Psoas muscle (tissue), 8 donors: ENCODE results near the gene OR52W1. TPM values are rescaled to one million over a fixed set of nuclear protein-coding genes. Genes with fewer than 3 reads are reported as not detected.

ENCODE experiments used
- ATAC-seq, 4 donors: fragments of 200-7000 bp; cut with Tn5 transposase; one replicate each; pipeline ENCODE4 v1.9.1; 2020; ENCODE audit warnings: moderate library complexity in 3 of 4, mild to moderate bottlenecking in 2 of 4
- DNase-seq, 2 donors: peaks; one replicate each; pipeline ENCODE4 v3.0.0-alpha.2; 2020
- H3K27ac ChIP-seq: fragments of 200-600 bp; one replicate; pipeline ENCODE4 v1.8.0; 2022
- H3K27me3 ChIP-seq, 3 donors: fragments of 200-600 bp in 1 of 3; one replicate each; pipeline versions ENCODE4 v1.6.1 to v1.8.0; 2013 to 2022; ENCODE audit warnings: low read length in 2 of 3, mild to moderate bottlenecking in 2 of 3, moderate library complexity in 1 of 3; ENCODE audit not compliant: insufficient read depth in 3 of 3
- H3K36me3 ChIP-seq, 2 donors: fragments of 200-600 bp in 1 of 2; one replicate each; pipeline versions ENCODE4 v1.6.1 to v1.8.0; 2013 to 2022; ENCODE audit warnings: low read depth in 1 of 2, mild to moderate bottlenecking in 1 of 2, moderate library complexity in 1 of 2; ENCODE audit not compliant: insufficient read depth in 1 of 2
- H3K4me1 ChIP-seq: fragments of 200-600 bp; one replicate; pipeline ENCODE4 v1.8.0; 2022
- H3K4me3 ChIP-seq: fragments of 200-600 bp; one replicate; pipeline ENCODE4 v1.8.0; 2022; ENCODE audit warnings: mild to moderate bottlenecking
- H3K9me3 ChIP-seq: fragments of 200-600 bp; one replicate; pipeline ENCODE4 v1.8.0; 2022
- WGBS, 3 donors: extraction: QIAGEN DNeasy Blood & Tissue Kit; methylation state at CpG; one replicate each; pipeline versions ENCODE4 v1.1.6 to v1.1.7; 2013; 5-methylcytosine and 5-hydroxymethylcytosine counted together
- intact Hi-C, 2 donors: fragments of 100-400 bp; cut with DNase I; formaldehyde crosslinking; loops; one replicate each; pipeline versions ENCODE4 v1.11.0 to v1.14.2; 2022
- polyA plus RNA-seq, 3 donors: library from polyadenylated mRNA; stranded (reverse); fragments of 200-250 nt; gene quantifications; one replicate each; pipeline ENCODE4 v1.2.3, GENCODE V29; 2013
- total RNA-seq, 4 donors: library from RNA; stranded (reverse); fragmentation: NEBNext Ultra II Directional in 2 of 4; extraction: Animal tissue kit (Norgen Biotek cat#: 25700) in 2 of 4; gene quantifications; one replicate each; pipeline versions ENCODE4 v1.2.1 to v1.2.4, GENCODE V29; 2021 to 2023
- TF ChIP-seq, protein P1 (sequence below): fragments of 200-600 bp; IDR thresholded peaks from one replicate; pipeline ENCODE4 v1.8.0; 2022; ENCODE audit warnings: antibody characterized with exemption
- donor health status: healthy with polysubstance abuse.
- donor health status: DM: no; HTN: no; CAD: no; lungs with moderate emphysema.
- donor health status: Bipolar disorder and iron deficiency.
- donor health status: healthy.
- donor health status: DM: yes; HTN: yes; CAD: no.
- donor health status: DM: no; HTN: no; CAD: no.
- donor health status: DM: no; HTN: no; CAD: no.
- donor health status: DM: yes; HTN: yes; CAD: no.

The OR52W1 gene
- total and polyA plus RNA-seq, 7 donors, result not detected

DNA sequence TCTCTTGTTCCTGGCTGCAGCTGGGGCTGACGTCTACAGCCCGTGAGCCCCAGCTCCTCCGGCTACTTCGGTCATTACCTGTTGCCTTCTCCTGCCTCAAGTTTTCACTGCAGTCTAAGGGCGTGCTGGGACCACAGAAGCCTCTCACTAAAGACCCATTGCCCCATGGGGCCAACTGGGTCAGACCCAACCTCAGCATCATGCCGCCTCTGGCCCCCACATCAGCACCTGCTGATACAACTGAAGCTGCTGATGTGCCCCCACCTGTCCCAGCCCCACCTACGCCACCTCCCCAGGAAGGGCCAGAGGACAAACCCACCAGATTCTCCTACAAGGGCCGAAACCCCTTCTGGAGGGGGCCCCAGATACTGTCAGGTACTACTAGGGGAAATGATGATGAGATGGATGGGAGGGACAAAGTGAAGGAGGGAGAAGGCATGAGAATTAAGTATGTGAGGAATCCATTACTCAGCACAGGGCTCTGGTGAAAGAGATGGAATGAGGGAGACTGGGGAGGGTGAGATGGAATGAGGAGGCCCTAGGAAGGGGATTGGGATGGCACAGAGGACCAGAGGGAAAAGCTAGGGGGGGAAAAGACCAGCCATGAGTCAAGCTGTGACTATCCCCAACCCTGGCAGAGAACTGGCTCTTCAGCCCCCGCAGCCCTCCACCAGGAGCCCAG, 11.4 kb downstream of the OR52W1 start:
- Histone ChIP-seq H3K4me3 (no peak overlapping the region), H3K27ac (no peak overlapping the region), H3K27me3 (no peaks in the 10 kb centered on the region), H3K9me3 (no peaks in the 10 kb centered on the region), H3K36me3 (peaks cover 2 to 96% of the 10 kb centered on the region in 2 donors), H3K4me1 (no peaks in the 10 kb centered on the region)
- DNase-seq (no peak), ATAC-seq (no peak)
- 96 to 97% (median 97%) methylated on average over 9 of the region's 9 CpGs for WGBS, 3 donors
- TF ChIP-seq, protein P1, sequence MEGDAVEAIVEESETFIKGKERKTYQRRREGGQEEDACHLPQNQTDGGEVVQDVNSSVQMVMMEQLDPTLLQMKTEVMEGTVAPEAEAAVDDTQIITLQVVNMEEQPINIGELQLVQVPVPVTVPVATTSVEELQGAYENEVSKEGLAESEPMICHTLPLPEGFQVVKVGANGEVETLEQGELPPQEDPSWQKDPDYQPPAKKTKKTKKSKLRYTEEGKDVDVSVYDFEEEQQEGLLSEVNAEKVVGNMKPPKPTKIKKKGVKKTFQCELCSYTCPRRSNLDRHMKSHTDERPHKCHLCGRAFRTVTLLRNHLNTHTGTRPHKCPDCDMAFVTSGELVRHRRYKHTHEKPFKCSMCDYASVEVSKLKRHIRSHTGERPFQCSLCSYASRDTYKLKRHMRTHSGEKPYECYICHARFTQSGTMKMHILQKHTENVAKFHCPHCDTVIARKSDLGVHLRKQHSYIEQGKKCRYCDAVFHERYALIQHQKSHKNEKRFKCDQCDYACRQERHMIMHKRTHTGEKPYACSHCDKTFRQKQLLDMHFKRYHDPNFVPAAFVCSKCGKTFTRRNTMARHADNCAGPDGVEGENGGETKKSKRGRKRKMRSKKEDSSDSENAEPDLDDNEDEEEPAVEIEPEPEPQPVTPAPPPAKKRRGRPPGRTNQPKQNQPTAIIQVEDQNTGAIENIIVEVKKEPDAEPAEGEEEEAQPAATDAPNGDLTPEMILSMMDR, result no peak
- intact Hi-C loops, result no loop called here

DNA sequence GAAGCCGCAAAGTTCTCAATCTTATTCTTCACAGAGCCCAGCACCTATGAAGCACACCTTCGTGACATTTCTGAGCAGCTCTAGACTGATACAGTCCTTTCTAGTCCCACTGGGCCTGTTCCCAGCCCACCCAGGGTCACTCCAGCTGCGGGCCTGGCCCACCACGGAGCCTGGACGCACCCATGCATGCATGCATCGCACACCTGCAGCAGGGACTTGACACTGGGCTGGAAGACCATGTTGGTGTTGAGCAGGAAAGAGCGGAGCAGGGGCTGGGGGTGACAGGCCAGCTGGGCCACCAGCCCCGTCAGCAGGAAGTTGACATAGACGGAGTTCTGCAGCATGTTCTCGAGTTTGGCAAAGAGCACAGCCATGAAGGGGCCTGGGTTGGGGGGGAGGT, 15.5 kb downstream of the OR52W1 start:
- H3K4me1 ChIP-seq, result no peaks in the 10 kb centered on the region
- no peaks in the 10 kb centered on the region for H3K27me3 ChIP-seq
- no peak overlapping the region for H3K4me3 ChIP-seq
- intact Hi-C loops, result no loop called here
- TF ChIP-seq, protein P1, result no peak
- H3K27ac ChIP-seq, result no peak overlapping the region
- 96 to 98% (median 97%) methylated on average over 10 of the region's 10 CpGs for WGBS, 3 donors
- ATAC-seq (no peak), DNase-seq (no peak)
- no peaks in the 10 kb centered on the region for H3K9me3 ChIP-seq
- H3K36me3 ChIP-seq, result peaks cover 12 to 100% of the 10 kb centered on the region in 2 donors

DNA sequence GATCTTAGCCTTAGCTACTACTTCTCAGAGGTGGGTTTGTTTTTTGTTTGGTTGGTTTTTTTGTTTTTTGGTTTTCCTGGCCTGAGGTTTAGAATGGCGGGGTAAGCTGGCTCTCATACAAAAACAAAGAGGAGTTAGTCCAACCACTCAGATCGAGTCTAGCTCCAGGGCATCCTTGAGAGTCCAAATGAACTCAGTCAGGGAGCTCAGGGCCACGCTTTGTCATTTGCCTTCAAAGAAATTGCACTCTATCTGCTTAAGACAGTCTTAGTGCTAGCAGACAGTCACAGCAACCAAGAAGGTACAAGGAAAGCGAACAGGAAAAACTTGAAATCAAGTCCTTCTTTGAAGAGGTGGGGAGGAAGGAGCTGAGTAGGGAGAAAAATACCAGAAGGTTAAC, 17.5 kb downstream of the OR52W1 start:
- Histone ChIP-seq H3K4me1 (no peaks in the 10 kb centered on the region), H3K27ac (no peak overlapping the region), H3K27me3 (no peaks in the 10 kb centered on the region), H3K36me3 (peaks cover 12 to 100% of the 10 kb centered on the region in 2 donors), H3K9me3 (no peaks in the 10 kb centered on the region), H3K4me3 (no peak overlapping the region)
- no peak for ATAC-seq
- 88 to 92% (median 89%) methylated on average over 4 of the region's 4 CpGs for WGBS, 3 donors
- intact Hi-C loops, result no loop called here
- TF ChIP-seq, protein P1, result no peak
- no peak for DNase-seq

- ATAC-seq, result no peak
Observed at GRCh38 chr11:6217722-6218121, 18.7 kb downstream of the OR52W1 start.

More at GRCh38 chr11:6217722-6218121, 18.7 kb downstream of the OR52W1 start:
- no peak overlapping the region for H3K4me3 ChIP-seq
- intact Hi-C loops, result no loop called here
- H3K9me3 ChIP-seq, result no peaks in the 10 kb centered on the region
- DNase-seq, result no peak
- no peaks in the 10 kb centered on the region for H3K27me3 ChIP-seq
- no peaks in the 10 kb centered on the region for H3K4me1 ChIP-seq
- 92 to 94% (median 93%) methylated on average over 19 of the region's 19 CpGs for WGBS, 3 donors
- H3K27ac ChIP-seq, result no peak overlapping the region
- peaks cover 23 to 100% of the 10 kb centered on the region in 2 donors for H3K36me3 ChIP-seq
- TF ChIP-seq, protein P1, result no peak
